Measurements from ENCODE around the gene GNB1.
"Not testable (repeated sequence)": the region's sequence is repeated elsewhere in the genome, so short reads cannot be mapped to it uniquely, and the experiment has no call there.

GNB1 gene

DNA sequence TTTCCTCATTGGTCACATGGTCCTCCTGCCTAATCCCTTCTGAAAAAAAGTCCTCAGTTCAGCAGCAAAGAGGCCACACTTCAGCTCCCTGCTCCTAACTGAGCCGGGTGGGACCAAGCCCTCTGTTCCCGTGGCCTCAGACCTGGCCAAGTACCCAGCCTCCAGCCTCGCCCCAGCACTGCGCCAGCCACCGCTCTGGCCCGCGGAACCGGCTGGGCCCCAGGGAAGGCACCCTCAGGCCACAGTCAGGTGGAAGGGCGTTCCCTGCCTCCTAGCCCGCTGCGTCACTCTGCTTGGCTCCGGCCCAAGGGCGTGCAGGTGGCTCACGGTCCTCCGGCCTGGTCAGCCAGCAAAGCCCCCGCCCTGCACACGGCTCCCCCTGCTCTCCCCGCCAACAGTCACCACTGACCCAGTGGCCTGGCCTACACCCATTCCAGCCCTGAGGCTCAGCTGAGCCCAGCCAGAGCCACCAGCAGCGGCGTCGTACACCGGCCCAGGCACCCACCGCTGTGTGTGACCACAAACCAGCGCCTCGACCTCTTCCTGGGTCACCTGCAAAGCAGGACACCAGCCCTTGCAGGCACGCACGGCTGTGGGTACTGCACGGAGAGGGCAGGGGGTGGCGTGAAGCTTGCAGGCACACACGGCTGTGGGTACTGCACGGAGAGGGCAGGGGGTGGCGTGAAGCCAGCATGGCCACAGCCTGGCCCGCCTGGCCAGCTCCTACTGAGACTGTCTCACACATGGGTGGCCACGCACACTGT lies 132.0 kb downstream of the GNB1 start:
- no peak for DNase-seq

DNA sequence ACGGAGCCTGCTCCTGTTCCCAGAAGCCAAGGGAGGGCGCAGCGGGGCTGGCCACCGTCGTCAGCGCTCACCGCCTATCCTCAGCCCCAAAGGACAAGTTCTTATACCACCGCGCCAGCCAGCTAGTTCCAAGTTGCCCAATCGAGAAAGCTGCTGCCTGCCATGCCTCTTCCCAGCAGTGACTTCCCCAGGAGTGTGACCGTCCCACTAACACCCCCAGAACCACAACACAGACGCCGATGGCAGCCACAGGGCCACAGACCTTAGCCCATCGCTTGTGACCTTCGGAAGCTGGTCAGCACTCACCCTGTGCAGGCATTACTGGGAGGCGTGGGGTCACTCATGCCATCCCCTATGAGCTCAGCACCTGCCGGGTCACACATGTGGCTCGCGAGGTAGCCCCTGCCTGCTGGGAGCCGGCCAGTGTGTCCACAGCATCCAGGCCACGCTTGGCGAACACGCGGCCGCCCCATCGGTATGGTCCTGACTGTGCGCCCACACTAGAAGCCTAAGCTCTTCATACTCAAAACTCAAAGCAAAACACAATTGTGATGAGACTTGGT lies 132.7 kb downstream of the GNB1 start:
- no peak for DNase-seq

DNA sequence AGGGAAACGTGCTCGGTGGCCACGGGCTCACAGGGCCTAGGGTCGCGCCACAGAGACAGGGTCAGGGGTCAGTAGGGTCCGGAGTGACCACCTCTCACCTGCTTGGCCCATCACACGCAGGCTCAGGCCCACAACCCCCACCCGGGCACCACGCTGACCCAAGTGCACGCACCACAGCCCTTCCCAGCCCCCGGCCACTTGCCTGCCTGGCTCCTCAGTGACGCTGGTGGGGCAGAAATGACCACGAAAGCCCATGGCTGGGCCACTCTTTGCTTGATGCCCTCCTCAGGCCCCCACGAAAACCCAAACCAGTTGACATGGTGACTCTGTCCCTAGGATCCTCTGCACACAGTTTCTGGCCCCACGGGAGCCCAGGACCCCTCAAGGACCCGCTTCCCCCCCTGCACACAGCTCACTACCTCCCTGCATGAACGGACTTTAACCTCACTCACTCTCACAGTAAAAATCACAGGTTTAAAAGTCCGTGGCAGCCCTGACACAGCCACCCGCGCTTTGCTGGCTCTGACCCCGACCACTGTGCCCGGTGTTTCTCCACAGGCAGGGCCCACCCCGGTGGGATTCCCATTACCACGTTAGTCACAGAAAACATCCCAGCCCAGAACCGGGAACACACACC lies 133.3 kb downstream of the GNB1 start:
- no peak for DNase-seq

DNA sequence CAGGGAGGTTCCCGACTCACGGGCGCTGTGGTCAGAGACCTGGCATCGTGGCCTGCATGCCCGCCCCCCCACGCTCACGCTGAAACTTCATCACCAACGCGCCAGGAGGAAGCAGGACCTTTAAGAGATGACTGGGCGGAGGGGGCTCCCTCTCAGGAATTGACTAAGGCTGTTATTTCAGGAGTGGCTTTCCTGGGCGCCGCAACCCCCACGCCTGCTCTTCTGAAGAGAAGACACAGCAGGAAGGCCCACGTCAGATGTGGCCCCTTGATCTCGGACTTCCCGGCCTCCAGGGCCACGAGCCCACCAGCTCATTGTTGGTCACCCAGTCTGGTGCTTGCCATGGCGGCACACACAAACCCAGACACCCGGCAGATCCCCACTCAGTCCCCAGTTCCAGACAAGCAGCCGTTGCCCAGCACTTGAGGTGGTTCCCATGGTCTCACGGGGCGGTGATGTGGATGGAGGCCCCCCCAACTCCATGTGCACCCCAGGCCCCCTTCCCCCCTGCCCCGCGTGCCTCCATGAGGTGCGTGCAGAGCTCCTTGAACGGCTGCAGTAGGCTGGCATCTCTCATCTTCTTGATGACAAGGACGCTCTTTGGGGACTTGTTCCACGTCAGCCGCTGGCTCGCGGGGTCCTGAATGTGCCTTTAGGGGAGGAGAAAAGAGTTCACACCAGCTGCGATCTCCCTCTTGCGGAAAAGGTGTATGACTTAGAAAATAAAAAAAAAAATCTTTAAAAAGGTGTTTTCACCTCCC lies 134.0 kb downstream of the GNB1 start:
- DNase-seq = no peak

DNA sequence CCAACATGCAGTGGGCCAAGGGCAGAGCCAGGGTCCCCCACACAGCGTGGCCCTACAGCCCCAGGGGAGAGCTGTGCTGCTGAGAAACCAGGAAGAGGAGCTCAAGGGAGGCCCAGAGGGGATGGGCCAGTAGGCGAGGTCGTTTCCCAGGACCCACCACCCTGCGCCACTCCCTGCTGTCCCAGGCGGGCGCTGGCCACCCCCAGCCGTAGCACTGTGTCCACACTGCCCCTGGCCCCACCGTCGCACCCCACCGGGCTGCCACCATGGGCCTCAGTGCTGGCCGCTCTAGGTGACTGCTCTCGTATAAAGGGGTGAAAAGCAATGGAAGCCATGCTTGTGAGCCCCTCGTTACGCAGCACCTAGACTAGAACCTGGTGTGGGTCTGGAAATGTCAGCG lies 135.0 kb downstream of the GNB1 start:
- no peak for DNase-seq

DNA sequence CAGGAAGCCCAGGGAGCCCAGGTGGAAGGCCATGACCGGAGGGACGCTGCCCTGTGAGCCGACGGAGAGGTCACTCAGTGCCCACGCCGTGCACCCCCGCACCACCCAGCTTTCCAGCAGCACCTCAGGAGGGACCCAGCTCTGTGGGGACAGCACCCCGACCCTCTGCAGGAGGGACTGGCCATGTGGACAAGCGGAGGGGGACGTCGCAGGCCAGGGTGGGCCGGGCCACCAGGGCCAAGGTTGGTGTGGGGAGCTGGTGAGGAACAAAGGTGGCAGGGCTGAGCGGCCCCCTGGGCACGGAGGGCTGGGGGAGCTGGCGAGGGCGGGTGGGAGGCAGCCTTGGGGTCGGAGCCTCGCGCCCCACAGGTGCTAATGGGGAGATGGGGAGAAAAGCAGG lies 135.5 kb downstream of the GNB1 start:
- no peak for DNase-seq

DNA sequence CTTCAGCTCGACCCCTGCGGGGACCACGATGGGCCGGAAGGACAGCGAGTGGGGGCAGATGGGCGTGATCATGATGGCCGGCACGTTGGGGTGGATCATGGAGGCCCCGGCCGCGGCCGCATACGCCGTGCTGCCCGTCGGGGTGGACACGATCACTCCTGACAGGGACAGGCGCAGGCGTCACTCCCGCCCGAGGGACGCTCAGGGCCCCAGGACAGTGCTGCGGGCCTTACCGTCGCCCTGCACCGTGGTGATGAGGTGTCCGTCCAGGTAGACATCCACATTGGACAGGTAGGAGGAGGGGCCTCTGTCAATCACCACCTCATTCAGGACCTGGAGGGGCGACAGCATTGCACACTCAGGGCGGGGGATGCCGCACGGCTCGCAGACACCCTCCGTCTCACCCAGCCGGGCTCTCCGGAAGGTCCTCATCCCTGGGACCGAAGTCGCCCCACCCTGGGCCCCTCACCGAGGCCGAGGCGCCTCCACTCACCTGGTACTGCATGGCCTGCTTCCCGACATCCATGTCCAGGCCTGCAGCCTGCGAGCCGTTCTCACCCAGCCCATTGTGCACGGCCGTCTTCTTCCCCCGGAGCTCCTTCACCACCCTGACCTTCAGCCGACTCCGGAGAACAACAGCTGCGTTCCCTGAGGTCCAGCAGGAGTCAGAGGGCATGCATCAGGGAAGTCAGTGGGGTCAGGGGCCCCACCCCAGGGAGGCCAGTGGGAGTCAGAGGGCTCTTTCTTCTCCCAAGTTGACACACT lies 136.7 kb downstream of the GNB1 start:
- no peak for DNase-seq

DNA sequence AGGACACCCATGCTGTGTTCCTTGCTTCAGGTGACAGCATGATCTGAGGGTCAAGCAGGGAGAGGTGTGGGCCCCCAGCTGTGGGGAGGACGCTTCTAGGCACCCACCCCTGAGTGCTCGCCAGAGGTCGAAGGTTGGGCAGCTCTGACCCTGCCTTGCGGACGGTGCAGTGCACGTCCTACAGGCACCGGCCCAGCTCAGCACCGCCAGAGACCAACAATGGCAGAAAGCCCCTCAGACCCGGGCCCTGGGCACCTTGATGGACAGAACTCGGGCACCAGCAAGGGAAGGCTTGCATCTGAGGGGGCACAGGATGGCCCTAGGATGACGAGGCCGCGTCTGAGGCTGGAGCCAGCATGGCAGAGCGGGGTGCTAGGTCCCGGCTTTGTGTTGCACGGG lies 137.3 kb downstream of the GNB1 start:
- DNase-seq = no peak

DNA sequence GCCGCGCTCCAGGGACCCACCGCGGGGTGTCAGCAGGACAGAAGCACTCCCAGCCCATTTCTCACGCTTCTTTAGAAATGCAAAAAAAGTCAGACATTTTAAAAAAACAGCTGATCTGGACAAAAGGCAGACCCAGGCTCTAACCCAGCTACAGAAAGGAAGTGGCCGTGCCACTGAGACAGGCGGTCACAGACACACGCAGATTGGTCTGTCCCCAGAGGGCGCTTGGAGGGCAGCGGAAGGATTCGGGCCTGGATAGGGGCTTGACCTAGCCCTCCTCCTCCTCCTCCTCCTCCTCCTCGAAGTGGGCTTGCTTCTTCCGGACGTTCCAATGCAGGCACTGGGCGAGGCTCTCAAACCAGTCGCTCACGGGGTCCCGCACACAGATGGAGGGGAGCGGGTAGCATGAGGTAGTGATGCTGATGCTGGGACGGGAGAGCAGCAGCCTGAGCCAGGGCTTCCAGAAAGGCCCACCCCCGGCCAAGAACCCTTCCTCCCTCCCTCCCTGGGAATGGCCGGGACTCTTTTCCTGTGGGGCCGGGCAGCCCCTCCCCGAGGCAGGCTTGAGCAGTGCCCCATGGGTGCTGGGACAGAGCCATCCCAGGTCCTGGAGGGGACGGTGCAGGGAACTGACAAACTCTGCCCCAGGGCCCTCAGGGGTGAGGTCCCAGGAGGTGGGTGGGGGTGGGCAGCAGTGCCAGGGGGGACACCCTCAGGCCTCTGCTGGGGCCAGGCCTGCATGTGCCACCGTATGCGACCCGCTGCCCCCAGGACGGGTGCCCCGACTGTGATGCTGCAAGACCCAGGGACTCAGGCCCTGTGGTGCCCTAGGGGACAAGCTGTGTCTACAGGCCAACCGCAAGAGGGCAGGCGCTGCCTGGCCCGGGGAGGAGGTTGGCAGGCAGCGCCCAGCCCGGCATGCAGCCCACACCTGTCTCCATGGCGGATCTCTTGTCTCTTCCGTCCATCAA lies 138.0 kb downstream of the GNB1 start:
- DNase-seq = no peak

DNA sequence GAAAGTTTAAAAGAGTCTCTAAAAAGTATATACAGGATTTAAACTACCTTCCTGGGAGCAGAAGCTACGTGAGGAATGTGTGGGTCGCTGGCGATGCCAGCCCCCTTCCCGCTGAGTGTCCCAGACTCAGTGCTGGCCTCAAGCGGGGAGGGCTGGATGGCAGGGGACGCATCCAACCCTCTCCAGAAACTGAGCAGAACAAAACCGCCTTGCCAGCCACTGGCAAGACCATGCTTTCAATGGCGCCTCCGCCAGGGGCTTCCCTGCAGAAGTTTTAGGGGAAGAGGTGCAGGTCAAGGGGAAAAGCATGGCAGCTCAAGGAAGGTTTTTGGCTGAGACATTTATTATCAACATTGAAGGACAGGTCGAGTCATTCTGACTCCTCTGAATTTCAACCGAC lies 138.7 kb downstream of the GNB1 start:
- no peak for DNase-seq

DNA sequence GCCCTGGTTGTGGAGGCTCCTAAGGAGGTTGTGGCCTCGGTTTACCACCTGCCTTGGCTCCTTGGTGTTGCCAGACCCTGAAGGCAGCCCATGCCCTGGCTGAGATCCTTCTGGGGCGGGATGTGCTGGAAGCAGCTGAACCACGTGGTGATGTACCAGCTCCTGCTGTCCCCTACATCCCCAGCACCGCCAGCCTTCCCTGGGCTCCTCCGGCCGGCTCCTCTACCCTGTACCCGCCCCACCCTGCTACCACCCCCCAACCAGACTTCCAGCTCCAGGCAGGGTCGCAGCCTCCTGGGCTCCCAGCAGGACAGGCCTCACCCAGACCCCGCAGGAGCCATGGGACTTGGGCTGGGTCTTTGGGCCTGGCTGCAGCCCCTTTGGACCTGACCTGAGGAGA lies 140.9 kb downstream of the GNB1 start:
- DNase-seq = not testable (repeated sequence)

DNA sequence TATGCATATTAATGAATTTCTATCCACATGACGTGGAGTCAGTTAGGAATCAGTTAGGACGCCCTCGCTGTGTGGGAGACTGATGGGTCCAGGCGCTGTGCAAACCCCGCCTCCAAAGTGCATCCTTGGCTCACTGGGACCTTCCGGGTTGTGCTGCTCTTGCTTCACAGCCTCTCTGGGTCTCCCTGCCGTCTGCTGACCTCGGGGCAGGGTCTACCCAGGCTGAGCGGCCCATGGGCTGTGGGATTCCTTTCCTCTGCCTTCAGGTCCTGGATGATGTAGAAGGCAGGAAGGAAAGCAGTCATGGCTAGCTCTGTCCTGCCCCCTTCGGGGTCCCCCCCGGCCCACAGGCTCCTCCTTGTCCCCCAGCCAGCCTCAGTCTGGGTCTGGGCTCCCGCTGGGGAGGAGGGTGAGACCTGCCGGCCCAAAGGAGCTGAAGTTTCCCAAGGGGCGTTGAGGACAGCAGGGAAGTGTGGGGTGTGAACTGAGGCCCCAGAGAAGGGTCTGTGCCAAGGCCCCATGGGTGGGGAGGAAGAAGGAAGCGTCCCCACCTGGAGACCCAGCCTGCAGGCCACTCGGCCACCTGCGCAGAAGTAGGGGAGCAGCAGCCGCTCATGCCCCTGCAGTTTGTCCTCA lies 142.1 kb downstream of the GNB1 start:
- DNase-seq = no peak

DNA sequence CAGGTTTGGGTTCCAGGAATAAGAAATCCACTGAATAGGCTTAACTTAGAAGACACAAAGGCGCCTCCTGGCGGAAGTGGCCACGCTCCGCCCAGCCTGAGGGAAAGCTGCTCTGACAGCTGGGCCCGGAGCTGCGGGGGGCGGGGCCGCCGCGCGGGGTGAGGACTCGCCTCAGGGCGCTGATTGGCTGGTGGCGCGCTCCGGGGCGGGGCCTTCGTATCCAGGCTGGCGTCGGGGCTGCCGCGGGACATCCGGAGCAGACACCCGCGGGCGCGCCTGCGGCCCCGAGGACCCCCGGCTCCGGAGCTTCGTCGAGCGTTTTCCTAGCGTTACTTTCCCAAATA lies 144.3 kb downstream of the GNB1 start:
- not testable (repeated sequence) for DNase-seq

DNA sequence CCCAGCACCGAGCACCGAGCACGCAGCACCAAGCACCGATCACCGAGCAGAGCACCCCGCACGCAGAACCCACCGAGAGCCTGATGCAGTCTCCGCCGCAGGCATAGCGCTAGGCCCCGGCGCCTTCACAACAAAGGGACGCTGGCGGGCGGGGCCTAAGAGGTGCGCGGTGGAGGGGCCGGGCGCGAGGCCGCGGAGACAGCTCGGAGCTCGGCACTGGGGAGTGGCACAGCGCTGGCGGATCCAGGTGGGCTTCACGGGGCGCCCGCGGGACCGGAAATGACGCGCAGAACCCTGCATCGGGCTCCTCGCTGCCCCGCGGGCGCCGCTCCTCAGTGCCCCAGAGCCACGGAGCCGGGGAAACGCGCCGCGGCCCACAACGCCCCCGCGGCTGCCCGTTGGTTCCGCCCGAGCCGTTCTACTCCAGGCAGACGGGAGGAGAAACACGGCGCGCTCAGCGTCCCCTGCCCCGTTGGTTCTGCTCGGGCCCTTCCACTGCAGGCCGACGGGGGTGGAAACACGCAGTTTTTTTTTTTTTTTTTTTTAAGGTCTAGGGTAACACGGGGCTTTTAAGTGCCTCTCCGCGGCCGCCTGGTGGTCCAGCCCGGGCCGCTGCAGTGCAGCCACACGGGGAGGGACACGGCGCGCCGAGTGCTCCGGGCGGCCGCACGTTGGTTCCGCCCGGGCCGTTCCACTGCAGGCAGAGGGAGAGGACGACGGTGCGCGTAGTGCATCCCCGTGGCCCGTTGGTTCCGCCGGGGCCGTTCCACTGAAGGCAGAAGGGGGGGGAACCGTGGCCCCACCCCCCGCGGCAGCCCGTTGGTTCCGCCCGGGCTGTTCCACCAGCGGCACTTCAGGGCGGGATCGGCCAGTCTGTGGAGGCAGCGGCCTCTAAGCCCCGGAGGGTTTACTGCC lies 145.0 kb downstream of the GNB1 start:
- DNase-seq = peak; percentile 70 to 75

DNA sequence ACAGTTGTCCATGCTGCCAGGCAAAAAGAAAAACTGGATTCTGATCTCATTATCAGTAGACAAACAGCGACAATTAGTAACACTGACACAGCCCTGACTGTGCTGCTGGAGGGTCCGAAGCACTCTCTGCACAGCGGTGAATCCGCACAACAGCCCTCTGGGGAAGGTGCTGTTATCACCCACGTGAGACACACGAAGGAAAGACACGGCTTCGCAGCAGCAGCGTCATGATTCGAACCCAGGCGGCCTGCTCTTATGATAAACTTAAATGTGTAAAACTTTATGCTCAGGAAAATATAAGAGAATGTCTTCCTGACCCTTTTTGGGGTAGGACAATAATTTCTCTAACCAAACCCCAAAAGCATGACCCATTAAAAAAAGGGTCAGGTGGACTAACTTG lies 148.4 kb downstream of the GNB1 start:
- DNase-seq = not testable (repeated sequence)

DNA sequence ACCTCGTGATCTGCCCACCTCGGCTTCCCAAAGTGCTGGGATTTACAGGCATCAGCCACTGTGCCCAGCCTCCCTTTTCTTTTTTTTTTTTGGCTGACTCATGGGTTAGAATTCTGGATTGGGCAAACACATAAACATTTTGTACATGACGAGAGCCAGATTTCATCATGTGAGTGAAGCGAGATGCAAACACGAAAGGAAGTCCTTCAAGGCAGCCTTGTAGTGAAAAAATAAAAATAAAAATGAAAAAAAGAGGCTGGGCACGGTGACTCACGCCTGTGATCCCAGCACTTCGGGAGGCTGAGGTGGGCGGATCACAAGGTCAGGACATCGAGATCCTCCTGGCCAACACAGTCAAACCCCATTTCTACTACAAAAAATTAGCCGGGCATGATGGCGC lies 149.9 kb downstream of the GNB1 start:
- not testable (repeated sequence) for DNase-seq

DNA sequence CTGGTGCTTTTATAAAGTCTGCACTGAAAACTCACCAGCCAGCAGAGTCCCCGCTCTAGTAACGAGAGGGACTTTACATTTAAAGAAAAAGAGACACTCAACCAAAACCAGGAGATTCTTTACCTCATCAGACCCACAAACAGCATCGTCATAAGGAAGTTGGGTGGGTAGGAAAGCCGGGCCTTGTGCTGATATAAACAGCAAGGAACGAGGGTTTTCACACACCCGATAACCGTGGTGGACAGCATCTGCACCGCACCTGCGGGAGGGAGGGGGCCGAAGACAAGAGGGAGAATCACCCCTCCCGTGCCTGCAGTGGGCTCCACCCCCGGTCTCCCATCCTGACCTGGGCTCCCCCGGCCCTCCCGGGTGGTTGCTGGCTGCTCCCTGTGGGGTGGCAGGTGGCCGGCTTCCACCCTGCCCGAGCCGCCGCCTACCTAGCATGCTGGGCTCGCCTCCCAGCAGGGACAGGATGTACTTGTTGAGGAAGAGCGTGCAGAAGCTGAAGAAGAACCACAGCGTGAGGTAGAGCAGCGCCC lies 152.0 kb downstream of the GNB1 start:
- not testable (repeated sequence) for DNase-seq

DNA sequence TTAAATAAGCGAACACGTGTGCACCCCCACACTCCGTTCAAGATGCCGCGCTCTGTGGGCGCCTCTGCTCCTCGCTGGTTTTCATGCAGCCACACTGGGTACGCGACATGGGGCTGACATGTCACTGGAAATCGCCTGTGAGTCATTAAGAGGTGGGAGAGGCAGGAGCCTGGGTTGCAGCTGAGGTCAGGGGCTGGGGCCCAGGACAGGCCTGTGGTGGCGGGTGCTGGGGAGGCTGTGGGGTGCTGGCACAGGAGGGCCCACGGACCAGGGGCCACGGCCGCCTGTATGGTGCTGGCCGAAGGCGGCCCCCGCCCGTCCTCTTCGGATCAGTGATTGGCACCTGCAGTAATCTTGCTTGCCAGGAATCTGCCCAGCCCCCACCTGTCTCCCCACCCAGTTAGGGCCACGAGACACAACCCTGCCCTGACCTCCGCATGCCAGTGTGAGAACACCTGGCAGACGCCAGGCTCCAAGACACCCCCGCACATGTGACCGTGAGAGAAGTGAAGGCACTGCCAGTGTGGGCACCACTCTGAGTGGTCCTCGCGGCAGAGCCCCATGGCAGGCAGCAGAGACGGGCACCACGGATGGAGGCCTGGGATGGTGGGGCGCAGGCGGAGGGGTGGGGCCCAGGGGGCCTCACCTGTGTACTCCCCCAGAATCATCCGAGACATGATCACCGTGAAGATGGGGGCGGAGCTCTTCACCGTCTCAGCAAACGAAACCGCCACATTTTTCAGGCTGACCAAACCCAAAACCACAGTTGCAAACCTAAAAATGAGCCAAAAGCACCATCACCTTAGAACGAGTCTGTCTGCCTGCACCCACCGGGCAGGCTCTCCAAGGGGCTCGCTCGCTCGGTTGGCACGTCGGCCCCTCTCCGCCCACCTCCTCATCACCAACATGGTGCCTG lies 153.0 kb downstream of the GNB1 start:
- not testable (repeated sequence) for DNase-seq
